Measurements from ENCODE around the gene SNAPC4.

- no peak for TF ChIP-seq CTCF (IDR thresholded peaks at IDR 0.05)
- TF ChIP-seq POLR2A (IDR thresholded peaks at IDR 0.05; ENCODE audit: low read length) = no peak
- TF ChIP-seq BHLHE40 (IDR thresholded peaks at IDR 0.05; ENCODE audit: low read depth, low read length) = no peak
- TF ChIP-seq RNF2 (IDR thresholded peaks at IDR 0.05; ENCODE audit: borderline replicate concordance, low read depth) = no peak
- TF ChIP-seq CEBPB (IDR thresholded peaks at IDR 0.05) = no peak
- TF ChIP-seq RFX5 (IDR thresholded peaks at IDR 0.05) = no peak
- TF ChIP-seq POLR2AphosphoS2 (conservative IDR thresholded peaks at IDR 0.05; ENCODE audit: low read length) = no peak
- no peak for TF ChIP-seq SMC3 (IDR thresholded peaks at IDR 0.05)
- TF ChIP-seq RCOR1 (IDR thresholded peaks at IDR 0.05; ENCODE audit: low read depth, low read length) = no peak
- TF ChIP-seq MAX (IDR thresholded peaks at IDR 0.05) = no peak
- TF ChIP-seq ESRRA (IDR thresholded peaks at IDR 0.05; ENCODE audit: borderline replicate concordance, low read length) = no peak
- TF ChIP-seq HMGXB4 (CRISPR knock-in tag; IDR thresholded peaks at IDR 0.05; ENCODE audit: borderline replicate concordance) = no peak
Measured at GRCh38 chr9:136378170-136379002, 21.6 kb downstream of the SNAPC4 start.

Data from A549 (cell line).